Stromal cell of bone marrow (primary cell): ENCODE results near the gene DPM3.
"Not testable (repeated sequence)": the region's sequence is repeated elsewhere in the genome, so short reads cannot be mapped to it uniquely, and the experiment has no call there.

Experiments
- DNase-seq: peaks from one replicate; pipeline ENCODE4 v3.0.0-alpha.2; 2012; ENCODE audit warnings: low read depth

Gene DPM3

DNA sequence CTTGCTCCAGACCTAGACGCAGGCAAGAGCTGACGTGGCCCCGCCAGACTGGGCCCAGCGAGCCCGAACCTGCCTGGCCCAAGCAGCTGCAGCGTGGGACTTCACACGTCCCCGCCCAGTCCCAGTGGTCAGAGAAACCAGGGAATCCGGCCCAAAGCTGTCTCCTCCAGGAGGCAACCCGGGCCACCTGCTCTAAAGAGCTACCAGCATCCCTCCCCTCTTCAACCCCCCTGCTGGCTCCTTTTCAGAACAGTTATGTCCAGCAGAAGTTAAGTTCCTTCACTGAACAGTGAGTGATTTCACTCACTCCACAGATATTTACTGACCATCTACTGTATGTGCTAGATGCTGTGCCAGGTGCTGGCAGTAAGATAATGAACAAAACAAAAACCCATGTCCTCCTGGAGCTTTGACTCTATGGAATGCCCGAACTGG is 14.8 kb downstream of the DPM3 start:
- DNase-seq: no peak

DNA sequence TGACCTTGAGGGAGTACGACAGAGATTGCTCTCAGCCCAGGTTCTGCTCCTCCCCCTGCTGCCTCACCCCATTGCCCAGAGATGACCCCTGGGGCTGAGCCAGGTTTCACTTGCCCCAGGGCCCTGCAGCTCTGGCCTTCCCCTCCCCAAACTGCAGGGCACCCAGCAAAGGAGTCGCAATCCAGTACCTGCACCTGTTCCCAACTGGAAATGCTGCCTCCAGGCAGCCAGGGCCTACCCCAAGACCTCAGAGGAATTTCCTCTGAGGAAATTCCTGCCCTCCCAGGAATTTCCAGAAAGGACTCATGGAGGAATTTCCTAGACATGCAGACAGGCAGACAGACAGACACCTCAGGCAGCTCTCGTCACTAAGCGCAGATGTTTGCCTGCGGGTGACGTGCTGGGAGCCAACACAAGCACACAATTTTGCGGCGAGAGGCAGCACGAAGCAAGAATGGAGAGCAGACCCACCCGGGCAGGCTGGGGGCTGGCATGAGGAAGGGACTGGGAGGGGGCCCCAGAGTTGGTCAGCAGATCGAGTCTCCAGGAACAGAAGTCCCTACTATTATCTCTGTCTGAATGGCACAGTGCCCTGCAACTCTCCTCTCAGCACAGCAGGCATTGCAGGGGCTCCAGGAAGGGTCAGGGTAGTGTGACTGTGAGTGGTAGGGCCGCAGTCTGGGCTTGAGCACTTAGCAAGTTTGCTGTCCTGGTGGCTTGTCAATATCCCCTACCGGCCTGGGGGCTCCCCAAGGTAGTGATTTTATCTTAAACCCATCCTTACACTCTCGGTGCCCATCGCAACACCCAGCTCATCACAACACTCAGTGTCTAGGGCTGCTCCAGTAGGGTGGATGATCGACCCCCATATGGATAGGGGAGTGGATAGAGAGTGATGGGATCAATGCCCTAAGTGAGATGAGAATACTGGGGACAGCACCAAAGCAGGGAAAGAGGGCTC is 15.5 kb downstream of the DPM3 start:
- DNase-seq: no peak

DNA sequence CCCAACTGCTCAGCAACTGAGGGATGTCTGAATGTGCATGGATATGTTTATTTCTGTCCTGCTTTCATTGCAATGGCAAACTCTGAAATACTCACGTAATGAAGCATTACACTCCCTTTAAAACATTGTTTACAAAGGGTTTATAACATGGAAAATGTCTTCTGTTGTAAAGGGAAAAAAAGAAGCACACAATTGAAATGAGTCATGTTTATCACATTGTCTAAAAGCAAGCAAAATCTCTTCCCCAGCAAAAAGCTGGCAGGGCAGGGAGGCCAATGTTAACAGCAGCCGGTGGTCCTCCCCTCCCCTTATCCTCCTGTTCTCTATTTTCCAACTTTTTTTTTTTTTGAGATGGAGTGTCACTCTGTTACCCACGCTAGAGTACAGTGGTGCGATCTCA is 16.5 kb downstream of the DPM3 start:
- DNase-seq: no peak

DNA sequence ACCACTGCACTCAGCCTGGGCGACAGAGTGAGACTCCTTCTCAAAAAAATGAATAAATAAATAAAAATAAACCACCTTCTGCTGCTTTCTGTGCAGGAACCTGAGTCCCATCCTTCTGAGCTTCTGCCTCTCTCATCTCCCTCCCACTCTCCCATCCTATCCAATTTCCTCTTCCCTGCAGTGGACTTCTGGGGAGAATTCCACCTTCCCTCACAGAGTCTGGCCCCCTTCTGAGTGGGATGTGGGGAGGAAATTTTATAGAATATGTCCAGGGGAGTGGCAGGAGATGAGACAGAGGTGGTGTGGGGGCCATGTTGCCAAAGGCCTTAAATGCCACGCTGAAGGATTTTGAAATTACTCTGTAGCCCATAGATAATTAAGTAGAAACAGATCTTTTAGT is 18.0 kb downstream of the DPM3 start:
- DNase-seq: no peak

DNA sequence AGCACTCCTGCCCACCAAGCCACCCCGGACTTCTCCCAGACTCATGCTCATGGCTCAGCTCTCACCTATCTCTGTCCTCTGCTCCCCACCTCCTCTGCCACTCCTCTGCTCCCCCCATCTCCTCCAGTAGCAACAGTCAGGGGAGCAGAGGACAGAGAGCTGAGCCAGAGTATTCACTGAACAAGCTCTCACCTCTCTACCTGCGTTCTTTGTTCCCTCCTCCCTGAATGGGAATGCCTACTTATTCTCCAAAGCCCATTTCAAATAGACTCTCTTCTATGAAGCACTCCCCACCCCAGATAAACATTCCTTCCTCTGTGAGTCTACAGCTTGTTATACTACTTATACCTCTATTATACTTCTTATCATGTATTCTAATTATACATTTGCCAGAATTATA is 19.1 kb downstream of the DPM3 start:
- DNase-seq: no peak

DNA sequence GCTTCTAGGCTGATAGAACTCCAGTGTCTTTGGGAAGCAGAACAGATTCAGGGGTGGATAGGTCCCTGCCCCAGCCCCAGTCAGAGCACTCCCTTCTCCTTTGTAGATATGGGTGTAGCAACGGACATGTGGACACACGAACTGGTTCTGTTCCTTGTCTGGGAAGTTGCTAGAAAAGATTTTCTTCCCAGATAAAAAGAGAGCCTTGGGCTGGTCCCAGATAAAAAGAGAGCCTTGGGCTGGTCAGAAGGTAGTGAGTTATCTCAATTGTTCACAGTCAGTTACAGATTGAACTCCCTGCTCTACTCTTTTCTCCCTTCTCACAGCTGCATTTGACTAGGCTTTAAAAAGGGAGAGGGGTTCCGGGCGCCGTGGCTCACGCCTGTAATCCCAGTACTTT is 20.1 kb downstream of the DPM3 start:
- no peak for DNase-seq

DNA sequence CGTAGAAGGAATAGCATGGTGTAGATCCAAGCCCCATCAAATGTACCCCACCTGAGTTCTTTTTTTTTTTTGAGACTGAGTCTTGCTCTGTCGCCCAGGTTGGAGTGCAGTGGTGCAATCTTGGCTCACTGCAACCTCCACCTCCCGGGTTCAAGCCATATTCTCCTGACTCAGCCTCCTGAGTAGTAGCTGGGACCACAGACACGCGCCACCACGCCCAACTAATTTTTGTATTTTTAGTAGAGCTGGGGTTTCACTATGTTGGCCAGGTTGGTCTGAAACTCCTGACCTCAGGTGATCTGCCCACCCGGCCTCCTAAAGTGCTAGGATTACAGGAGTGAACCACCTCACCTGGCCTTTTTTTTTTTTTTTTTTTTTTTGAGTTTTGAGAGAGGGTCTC is 22.2 kb downstream of the DPM3 start:
- not testable (repeated sequence) for DNase-seq

DNA sequence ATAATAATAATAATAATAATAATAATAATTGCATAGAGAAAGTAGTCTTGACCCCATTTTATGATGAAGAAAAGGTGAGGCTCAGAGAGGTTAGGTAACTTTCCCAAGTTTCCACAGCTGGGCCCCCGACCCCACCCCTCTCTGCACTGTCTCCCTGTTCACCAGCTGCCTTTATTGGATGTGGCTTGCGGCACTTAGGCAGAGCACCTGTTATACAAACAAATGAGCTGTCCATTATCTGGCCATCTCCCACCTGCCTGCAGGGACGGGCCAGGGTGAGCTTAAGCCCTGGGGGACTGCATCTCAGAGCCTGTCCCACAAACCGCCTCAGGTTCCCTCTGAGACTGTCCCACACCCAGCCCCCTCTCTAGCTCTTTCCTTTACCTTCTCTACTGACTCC is 22.7 kb downstream of the DPM3 start:
- DNase-seq: no peak

DNA sequence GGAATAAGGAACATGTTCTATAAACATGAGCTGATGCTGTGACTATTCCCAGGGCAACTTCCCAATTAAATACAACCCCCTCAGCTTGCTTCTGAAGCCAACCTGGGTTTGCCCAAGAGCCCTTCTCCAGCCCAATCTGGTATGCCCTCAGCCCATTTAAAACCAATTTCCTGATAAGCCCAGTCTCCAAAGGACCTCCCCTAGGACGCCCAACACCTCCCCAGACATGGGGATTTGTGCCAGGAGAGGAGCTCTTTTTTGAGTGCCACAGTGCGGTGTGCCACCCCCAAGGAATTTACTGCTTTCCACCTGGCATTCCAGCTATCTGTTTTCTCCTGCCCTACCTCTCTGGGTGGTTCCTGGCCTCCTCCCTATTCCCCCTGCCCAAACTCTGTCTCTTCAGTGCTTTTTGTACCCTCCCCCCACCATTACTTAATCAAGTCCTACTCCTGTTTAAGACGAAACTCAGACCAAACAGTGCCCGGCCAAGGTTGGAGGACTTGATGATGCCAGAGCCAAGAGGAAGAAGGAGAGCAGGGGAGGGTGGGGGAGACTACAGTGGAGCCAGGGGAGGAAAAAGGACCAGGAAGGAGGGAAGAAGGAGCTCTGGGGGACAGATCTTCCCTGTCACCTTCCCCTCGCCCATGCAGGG is 24.1 kb downstream of the DPM3 start:
- no peak for DNase-seq

DNA sequence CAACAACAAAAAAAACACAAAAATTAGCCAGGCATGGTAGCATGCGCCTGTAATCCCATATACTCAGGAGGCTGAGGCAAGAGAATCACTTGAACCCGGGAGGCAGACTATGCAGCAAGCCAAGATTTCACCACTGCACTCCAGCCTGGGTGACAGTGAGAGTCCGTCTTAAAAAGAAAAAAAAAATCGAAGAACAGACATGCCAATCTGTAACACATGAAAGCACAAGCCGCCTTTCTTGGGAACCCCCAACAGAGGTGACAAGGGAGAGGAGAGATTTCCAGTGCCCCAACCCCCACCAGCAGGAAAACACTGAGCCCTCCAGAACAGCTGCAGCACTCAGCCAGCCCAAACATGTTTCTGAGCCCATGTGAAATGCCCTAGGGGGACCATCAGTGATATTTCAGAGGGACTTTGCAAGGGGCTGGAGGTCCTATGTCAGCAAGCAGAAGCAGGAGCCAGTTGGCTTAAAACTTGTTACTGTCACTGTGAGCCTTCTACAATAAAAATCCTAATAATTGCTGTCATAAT is 26.8 kb downstream of the DPM3 start:
- no peak for DNase-seq

DNA sequence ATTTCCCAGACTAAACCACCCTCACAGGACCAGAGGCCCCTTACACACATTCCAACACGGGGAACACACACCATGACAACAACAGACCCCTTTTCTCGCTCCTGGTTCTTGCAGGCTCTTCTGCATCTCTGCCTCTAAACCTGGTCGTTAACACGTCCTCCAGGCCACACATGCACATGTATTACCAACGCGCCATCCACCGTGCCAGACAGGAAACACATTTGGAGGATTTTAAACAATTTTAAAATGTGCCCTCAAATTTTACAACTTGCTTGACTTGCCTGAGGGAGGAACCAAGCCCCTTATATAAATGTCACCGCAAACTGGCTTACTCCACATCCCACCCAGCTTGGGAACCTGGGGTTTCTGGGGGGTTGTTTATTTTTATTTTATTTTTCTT is 29.5 kb downstream of the DPM3 start:
- DNase-seq: no peak

DNA sequence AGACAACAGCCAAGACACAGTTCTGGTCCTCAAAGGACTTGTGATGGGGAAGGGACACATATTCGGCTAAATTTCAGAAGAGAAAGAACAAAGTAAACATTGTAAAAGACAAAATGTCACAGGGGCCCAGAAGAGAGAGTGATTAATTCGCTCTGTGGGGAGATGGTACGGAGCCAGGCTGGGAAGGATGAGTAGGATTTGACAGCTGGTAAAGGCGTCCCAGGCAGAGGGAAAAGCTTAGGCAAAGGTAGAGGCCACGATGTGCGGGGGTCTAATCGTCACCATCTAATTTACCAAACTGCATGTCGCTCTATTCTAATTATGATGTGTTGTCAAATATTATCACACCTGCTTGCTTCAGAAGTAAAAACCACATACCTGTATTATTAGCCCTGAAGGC is 29.9 kb downstream of the DPM3 start:
- no peak for DNase-seq

DNA sequence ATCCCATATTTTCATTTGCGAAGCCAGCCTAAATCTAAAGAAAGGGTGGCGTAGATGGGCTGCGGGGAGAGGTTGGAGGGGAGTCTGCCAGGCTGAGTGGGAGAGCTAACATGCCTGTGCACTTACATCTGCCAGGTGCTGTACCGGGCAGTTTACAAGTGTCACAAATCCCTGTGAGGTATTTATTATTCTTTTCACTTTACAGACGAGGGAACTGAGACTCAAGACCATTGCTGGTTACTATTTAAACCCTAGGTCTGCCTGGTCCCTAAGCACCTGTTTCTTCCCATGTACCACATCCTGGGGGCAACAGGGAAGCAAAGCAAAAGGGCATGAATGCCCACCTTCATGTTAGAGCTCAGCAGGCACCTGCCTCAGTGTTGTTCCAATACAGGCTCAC is 32.0 kb downstream of the DPM3 start:
- DNase-seq: no peak

DNA sequence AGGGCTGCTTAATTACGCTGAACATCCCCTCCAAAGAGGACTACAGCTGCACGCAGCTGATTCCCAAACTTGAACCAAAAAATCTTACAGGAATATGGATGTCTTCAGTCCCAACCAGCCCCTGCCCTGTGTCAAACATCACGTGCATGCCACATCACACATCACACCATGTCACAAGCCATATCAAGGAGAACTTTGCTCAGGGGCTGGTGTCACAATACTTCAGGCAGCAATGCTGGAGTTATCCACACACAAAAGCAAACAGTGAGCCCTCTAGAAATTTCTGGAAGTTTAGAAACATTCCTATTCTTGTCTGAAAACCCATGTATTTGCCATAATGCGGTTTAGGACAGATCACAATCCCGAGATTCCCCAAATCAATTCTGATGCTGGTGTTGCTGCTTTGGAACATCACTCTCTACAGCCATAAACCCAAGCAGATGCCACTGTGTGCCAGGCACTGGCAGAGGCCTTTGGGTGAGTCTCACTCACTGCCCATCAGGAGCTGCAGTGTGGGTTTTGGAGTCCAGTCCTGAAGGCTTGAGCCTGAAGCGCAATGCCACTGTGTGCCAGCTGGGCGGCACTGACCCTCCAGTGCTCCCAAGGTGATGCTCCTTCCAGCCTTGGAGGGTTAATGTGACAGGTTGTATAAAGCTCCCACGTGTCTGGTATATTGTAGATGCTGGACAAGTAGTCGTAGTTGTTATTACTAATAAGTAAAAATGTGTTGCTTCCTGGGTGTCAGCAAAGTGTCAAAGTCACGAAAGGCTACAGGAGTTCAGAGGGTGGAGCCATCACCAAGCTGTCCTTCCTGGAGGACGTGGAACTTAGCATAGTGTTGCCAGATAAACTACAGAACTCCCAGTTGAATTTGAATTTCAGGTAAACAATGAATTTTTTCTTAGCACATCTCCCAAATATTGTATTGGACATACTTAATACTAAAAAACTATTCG is 32.7 kb downstream of the DPM3 start:
- no peak for DNase-seq

DNA sequence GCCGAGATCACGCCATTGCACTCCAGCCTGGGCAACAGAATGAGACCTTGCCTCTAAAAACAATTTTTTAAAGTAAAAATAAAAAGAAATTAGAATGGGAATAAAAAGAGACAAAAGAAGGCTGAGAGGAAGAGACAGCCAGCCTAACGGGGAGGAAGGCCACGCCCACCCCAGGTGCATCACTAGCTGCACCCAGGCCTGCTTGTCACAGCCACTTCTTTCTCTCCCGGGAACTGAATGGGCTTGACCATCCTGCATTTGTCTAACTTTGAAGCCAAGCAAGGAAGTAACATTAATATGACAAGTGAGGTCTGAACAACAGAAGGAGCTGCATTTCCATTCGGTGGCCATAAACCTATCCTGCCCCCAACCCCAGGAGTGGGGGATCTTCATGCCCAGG is 33.5 kb downstream of the DPM3 start:
- DNase-seq: no peak

DNA sequence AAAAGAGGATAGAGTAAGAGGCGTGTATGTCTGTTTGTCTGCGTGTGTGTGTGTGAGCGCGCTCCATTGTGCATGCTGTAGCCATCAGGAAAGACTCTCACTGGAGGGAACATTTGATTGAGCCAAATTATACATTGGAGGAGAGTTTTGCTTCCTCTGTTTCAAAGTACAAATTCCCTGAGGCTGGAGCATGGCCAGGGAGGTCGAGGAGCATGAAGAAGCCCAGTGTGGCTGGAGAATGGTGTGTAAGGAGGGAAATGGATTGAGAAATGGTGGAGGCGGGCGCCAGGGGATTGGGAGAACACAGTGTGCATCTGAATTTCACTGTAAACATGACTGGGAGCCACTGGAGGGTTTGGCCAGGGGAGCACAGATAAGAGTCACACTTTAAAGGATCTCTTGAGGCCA is 34.7 kb downstream of the DPM3 start:
- DNase-seq: no peak

DNA sequence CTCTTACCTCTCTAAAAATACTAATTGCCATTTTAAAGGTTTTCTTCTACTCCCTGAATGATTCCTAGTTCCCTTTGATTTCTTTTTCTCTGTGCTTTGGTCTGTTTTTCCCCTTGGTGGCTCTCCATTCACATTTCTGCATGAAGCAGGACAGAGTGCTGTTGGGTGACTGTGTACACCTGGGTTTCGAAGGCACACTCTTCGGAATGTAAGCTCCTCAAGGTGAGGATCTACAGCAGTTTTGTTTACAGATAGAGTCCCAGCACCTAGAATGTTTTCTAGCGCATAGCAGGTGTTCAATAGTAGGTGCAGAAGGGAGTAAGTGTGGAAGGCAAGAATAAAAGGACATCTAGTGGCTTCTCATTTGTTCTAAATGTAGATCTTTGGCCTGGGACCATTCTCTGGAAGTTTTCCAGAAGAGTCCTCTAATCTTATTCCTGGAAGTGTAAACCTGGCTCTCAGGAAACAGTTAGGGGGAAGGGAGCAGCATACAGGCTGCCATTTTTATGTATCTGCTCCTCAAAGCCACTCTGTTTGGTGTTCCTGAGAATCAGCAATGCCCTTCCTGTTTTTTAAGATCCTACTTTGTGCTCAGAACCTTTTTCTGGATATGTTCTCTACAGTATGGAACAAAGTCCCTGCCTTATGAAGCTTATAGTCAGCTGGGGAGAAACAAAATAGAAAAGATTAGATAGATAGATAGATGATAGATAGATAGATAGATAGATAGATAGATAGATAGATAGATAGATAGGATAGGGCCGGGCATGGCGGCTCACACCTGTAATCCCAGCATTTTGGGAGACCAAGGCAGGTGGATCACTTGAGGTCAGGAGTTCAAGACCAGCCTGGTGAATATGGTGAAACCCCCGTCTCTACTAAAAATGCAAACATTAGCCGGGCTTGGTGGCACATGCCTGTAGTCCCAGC is 35.5 kb downstream of the DPM3 start:
- DNase-seq: no peak

DNA sequence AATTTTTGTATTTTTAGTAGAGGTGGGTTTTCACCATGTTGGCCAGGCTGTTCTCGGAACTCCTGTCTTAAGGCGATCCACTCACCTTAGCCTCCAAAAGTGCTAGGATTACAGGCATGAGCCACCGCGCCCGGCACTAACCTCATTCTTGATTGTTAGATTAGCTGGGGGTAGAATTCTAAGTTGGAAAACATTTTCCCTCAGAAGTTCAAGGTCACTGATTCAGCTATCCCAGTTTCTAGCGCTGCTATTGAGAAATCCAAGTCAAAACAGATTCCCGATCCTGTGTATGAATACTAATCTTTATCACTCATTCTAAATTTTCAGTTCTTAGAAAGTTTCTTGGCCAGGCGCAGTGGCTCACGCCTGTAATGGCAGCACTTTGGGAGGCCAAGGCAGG is 37.0 kb downstream of the DPM3 start:
- DNase-seq: no peak

DNA sequence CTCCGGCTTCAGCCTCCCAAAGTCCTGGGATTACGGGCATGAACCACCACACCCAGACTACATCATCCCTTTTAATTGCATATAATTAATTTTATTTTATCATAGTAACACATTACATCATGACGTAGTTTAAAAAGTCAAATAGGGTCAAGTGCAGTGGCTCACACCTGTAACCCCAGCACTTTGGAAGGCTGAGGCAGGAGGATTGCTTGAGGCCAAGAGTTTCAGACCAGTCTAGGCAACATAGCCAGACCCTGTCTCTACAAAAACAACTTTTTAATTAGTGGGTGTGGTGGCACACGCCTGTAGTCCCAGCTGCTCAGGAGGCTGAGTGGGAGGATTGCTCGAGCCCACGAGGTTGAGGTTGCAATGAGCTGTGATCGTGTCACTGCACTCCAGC is 41.0 kb downstream of the DPM3 start:
- DNase-seq: no peak

DNA sequence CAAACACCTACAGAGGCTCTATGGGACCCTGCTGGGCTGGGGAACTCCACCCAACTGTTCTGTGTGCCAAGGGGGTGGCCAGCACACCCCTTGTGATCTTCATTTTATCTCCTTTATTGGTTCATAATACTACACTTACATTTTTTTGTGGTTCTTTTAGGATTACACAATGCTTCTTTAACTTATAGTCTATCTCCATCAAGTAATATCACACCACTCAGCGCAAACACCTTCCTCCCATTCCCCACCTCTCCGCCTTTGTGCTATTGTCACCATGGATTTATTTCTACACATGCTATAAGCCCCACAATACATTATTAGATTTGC is 45.7 kb downstream of the DPM3 start:
- no peak for DNase-seq
